ENCODE results near the gene WNK4.
"Not testable (repeated sequence)": the region's sequence is repeated elsewhere in the genome, so short reads cannot be mapped to it uniquely, and the experiment has no call there.

The WNK4 gene

GRCh38 chr17:42779936-42780850 is at the start of gene WNK4:
TSS of gene WNK4 (plus strand) at chr17:42780610. CDS start at chr17:42780699, 89 bp downstream.
- no peak for TF ChIP-seq CTCF (conservative IDR thresholded peaks at IDR 0.05)
- peak within 1 kb of the TSS; percentile 74 for H3K27ac ChIP-seq

GRCh38 chr17:42740699-42741098 is 39.7 kb upstream of the WNK4 start:
- no peak overlapping the region for H3K27ac ChIP-seq
- no peak for TF ChIP-seq CTCF (conservative IDR thresholded peaks at IDR 0.05)

- H3K27ac ChIP-seq: not testable (repeated sequence)
Observed at GRCh38 chr17:42742916-42743315, 37.5 kb upstream of the WNK4 start.

GRCh38 chr17:42743595-42744282 is 36.7 kb upstream of the WNK4 start:
- TF ChIP-seq CTCF (conservative IDR thresholded peaks at IDR 0.05): peak; percentile 16
- H3K27ac ChIP-seq: peak overlapping the region; percentile 92

- H3K27ac ChIP-seq: peak overlapping the region; percentile 92
- no peak; the same call in 1 of the 2 replicates for TF ChIP-seq CTCF (conservative IDR thresholded peaks at IDR 0.05)
Observed at GRCh38 chr17:42744283-42744805, 36.1 kb upstream of the WNK4 start.

- TF ChIP-seq CTCF (conservative IDR thresholded peaks at IDR 0.05): no peak
- peak within 1 kb of the TSS; percentile 92 for H3K27ac ChIP-seq
Observed at GRCh38 chr17:42744806-42745617, 35.4 kb upstream of the WNK4 start, which contains the start of gene EZH1. TSS of gene EZH1 (minus strand) at chr17:42745040. CDS start at chr17:42728941, 16,099 bp downstream.

- peak overlapping the region; percentile 36 for H3K27ac ChIP-seq
- no peak for TF ChIP-seq CTCF (conservative IDR thresholded peaks at IDR 0.05)
Observed at GRCh38 chr17:42748202-42748907, 32.1 kb upstream of the WNK4 start.
